Fibroblast of skin of right biceps (primary cell): ENCODE data around the gene RETREG2.
A peak's percentile ranks its signal among the peaks of the same experiment; 100 is the strongest.

ENCODE experiments used
- DNase-seq: peaks from one replicate; pipeline ENCODE4 v3.0.0-alpha.2; 2013

RETREG2 gene

DNA sequence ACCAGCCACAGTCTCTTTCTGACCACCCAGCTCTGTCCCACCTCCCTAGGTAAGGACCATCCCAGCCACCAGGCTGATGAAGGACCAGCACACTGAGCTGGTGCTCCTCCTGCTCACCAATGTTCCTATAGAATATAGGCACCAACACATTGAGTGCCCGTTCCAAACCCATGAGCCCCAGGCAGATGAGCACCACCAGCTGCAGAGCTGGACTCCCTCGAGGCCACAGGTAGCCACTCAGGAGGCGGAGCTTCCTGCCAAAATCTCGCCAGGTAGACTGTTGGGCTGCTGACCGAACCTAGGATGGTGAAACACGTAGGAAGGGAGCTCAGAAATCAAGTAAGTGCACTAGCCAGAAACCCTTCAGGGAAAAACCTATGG lies 38.5 kb downstream of the RETREG2 start:
- DNase-seq = no peak

DNA sequence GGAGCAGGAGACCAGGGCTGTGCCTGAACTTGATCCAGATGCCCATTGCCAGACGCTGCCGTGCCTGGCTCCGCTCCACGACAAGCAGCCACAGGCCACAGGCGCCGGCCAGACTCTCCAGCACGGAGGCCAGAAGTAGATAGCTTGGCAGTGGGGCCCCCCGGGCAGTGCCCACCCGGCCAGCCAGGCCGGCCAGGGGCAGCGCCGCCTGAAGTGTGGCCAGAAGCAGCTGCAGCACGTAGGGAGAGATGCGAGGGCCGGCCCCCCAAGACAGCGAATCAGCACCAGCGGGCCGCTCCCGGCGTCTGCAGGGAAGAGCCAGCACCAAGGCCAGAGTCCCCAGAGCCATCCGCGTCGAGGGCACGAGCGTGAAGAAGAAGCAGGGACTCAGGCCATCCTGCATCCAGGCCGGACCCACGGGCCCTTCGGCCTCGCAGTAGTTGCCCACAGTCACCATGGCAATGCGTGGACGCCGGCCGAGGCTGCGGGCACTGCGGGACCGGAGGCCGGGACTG lies 40.2 kb downstream of the RETREG2 start:
- peak; percentile 77 for DNase-seq

GRCh38 chr2:219218732-219219701 lies 40.9 kb downstream of the RETREG2 start, which contains the start of gene ABCB6:
ABCB6 (minus strand) TSS chr2:219218958; CDS start chr2:219218673, 285 bp downstream.
- DNase-seq = peak; percentile 95

DNA sequence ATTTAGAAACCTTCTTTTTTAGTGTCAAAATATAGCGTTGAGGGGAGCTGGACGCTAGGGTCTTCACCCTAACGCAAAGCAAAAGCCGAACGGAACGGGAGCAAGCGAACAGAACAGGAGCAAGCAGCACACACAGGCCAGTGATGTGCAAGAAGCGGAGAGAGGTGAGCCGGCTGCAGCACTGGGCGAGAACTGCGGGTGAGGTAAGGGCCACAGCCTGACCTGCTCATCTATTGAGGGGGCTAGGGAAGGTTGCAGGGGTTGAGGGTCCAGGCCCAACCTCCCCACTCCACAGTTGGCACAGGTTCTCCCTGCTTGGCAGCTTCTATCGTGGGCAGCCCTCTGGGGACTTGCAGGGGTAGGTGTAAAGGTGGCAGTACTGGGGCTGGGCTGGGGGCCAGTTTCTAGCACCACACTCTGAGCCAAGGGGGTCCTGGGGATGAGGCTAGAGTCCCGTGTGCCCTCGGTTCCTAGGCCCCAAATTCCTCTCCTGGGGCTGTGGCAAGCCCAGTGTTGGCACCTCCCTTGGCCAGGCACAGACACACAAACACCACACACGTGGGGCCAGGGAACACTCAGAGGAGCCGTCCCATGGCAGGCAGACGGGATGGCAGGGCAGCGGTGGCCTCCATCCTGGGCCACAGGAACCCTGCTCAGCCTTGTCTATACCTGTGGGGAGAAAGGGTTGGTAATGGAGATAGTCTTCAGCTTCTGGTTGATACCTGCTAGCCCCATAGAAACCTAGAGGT lies 41.9 kb downstream of the RETREG2 start:
- DNase-seq = no peak

DNA sequence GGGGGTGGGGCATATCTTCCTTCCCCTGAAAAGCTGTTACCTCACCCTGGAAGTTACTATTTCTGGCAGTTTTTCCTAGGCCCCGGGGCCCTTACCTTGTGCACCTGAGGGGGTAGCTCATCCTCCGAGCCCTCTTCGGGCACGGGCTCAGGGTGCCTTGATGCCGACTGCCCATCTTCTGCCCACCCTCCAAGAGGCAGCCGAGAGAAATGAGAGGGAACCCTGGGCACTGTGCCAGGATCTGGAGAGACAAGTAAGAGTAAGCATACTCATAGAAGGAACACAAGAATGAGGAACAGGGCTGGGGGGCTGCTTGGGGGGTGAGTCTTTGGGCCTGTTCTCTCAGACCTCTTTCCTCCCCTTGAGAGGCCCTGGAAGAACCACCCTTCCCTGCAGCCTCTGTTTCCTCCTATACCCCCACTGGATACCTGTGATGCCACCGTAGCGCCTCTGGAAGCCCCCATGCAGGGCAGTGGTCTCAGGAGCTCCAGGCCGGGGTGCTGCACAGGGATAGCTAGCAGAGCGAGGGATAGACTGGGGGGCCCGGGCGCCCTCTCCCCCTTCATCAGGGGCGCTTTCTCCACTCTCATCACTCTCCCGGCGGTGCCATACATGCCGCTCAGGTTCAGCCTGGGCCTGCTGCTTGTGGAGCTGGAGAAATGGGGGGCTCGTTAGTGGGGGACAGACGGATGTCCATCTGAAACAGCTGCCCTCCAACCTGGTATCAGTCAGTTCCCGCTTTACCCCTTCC lies 42.8 kb downstream of the RETREG2 start:
- no peak for DNase-seq

DNA sequence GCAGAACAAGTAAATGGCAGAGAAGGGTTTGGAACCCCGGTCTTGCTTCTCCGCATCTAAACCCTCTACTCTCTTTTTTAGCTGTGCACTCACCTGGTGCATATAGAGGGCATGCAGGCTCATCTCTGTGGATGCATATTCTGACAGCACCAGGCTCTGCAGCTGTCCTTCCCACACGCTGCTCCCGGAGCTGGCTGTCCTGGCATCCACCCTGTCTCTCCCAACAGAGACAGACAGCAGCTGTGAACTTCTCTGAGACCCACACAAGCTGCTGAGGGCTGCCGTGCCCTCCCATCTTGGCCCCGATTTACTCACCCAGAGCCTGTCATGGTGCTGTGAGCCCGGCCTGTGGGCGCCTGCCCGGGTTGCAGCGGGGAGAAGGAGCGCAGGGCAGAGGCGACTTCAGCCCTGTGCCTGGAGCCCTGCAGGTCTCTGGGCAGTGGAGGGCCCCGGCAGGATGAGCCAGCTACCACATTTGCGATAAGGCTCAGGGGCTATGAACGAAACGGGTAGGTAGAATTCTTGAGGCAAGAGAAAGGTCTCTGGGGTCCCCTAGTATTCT lies 44.0 kb downstream of the RETREG2 start:
- no peak for DNase-seq

- DNase-seq = no peak
Observed at GRCh38 chr2:219223831-219224610, 45.9 kb downstream of the RETREG2 start.

GRCh38 chr2:219225350-219225749 lies 47.3 kb downstream of the RETREG2 start:
- DNase-seq = no peak

GRCh38 chr2:219228041-219228910 lies 50.2 kb downstream of the RETREG2 start:
- DNase-seq = no peak

- no peak for DNase-seq
Observed at GRCh38 chr2:219228911-219229304, 50.8 kb downstream of the RETREG2 start.

GRCh38 chr2:219229305-219230058 lies 51.4 kb downstream of the RETREG2 start, which contains the start of the genes ANKZF1 and ATG9A:
ANKZF1 (plus strand) TSS chr2:219229806; CDS start chr2:219230258, 452 bp downstream.
ATG9A (minus strand) TSS chr2:219229636; CDS start chr2:219228024, 1,612 bp downstream.
- DNase-seq = peak; percentile 99

DNA sequence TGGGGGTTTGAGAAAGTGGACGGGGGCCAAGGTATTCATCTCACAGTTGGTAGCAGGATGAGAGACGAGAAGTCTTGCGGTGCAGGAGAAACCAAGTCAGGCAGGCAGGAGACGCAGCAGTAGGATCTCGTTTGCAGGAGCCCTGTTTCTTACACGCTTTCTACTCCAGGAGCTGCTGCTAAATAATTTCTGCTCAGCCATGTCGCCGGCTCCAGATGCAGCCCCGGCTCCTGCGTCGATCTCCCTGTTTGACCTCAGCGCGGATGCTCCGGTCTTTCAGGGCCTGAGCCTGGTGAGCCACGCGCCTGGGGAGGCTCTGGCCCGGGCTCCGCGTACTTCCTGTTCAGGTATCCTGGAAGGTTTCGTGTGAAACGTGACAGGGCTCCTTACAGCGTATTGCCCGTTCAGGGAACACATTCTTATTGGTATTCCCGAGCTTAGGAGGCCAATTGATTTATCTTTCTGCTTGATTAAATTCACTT lies 52.0 kb downstream of the RETREG2 start:
- peak; percentile 66 for DNase-seq

GRCh38 chr2:219234331-219234730 lies 56.3 kb downstream of the RETREG2 start:
- DNase-seq = no peak
